ENCODE data around the gene ARF1. TPM values are rescaled to one million over a fixed set of nuclear protein-coding genes. Genes with fewer than 3 reads are reported as not detected.

The ARF1 gene
- total and polyA plus RNA-seq, 2 of the 13 experiments (the other 11 are each of a cell fraction or from before 2014, with no cell fraction given), result 186 to 327 TPM

GRCh38 chr1:228102791-228103620 is 20.5 kb downstream of the ARF1 start, which contains the start of gene C1orf35 (continued):
- TF ChIP-seq ZNF879 (CRISPR knock-in tag; IDR thresholded peaks at IDR 0.05), result no peak
- no peak for TF ChIP-seq TAF15 (IDR thresholded peaks at IDR 0.05; ENCODE audit: low read depth, low read length, poor library complexity, severe bottlenecking)
- TF ChIP-seq SIN3A (IDR thresholded peaks at IDR 0.05; ENCODE audit: borderline replicate concordance, low read depth, low read length), result no peak; the same call in 1 of the 2 replicates
- TF ChIP-seq TEAD3 (CRISPR knock-in tag; optimal IDR thresholded peaks at IDR 0.05; ENCODE audit: borderline replicate concordance), result no peak
- TF ChIP-seq ZBTB10 (CRISPR knock-in tag; IDR thresholded peaks at IDR 0.05; ENCODE audit: borderline replicate concordance), result no peak
- no peak; the same call in 1 of the 2 replicates for TF ChIP-seq CREB3 (CRISPR knock-in tag; IDR thresholded peaks at IDR 0.05)
- TF ChIP-seq ZNF784 (CRISPR knock-in tag; IDR thresholded peaks at IDR 0.05; ENCODE audit: borderline replicate concordance), result no peak; the same call in 1 of the 2 replicates
- TF ChIP-seq FIP1L1 (IDR thresholded peaks at IDR 0.05; ENCODE audit: borderline replicate concordance, insufficient read depth, low read depth, low read length), result 0 out of 2 replicates have a peak, but pooled peaks have one; percentile 59
- peak; percentile 96; the same call in 1 of the 2 replicates for TF ChIP-seq MTF2 (CRISPR knock-in tag; IDR thresholded peaks at IDR 0.05; ENCODE audit: borderline replicate concordance)
- TF ChIP-seq FOXK2 (IDR thresholded peaks at IDR 0.05), result no peak
- no peak for TF ChIP-seq TMF1 (CRISPR knock-in tag; IDR thresholded peaks at IDR 0.05; ENCODE audit: low read depth)
- TF ChIP-seq ZNF891 (CRISPR knock-in tag; IDR thresholded peaks at IDR 0.05), result peak; percentile 76; the same call in 1 of the 2 replicates
- TF ChIP-seq EEA1 (CRISPR knock-in tag; IDR thresholded peaks at IDR 0.05; ENCODE audit: borderline replicate concordance), result no peak; the same call in 1 of the 2 replicates
- 0 out of 2 replicates have a peak, but pooled peaks have one; percentile 41 for TF ChIP-seq ZSCAN30 (CRISPR knock-in tag; IDR thresholded peaks at IDR 0.05)
- no peak for TF ChIP-seq ZFAT (CRISPR knock-in tag; conservative IDR thresholded peaks at IDR 0.05)
- TF ChIP-seq ATF4 (CRISPR knock-in tag; IDR thresholded peaks at IDR 0.05), result peak in 1 of 2 experiments; percentile 65; a peak in 1 of 4 replicates
- peak; percentile 88 for TF ChIP-seq GMEB2 (CRISPR knock-in tag; IDR thresholded peaks at IDR 0.05; ENCODE audit: low read depth)
- no peak for TF ChIP-seq ZNF839 (CRISPR knock-in tag; IDR thresholded peaks at IDR 0.05; ENCODE audit: borderline replicate concordance)
